K562 (cell line): ENCODE measurements around the gene IL4I1. TPM values are rescaled to one million over a fixed set of nuclear protein-coding genes. Genes with fewer than 3 reads are reported as not detected.

Experiments used
- CAMTA2 ChIP-seq: fragments of 250-450 bp; sonication (Bioruptor Pico); conservative IDR thresholded peaks from 2 replicates; pipeline ENCODE4 v1.5.1; 2022
- DNMT1 ChIP-seq: fragments of 450-650 bp; IDR thresholded peaks from 2 replicates; pipeline ENCODE4 v1.6.1; 2016; ENCODE audit warnings: antibody characterized with exemption, mild to moderate bottlenecking
- ESRRA ChIP-seq: fragments of 450-650 bp; IDR thresholded peaks from 2 replicates; pipeline ENCODE4 v1.6.1; 2014; ENCODE audit warnings: low read depth, mild to moderate bottlenecking, moderate library complexity, borderline replicate concordance
- GABPA ChIP-seq: fragments of 200-800 bp; sonication (Bioruptor generic); conservative IDR thresholded peaks from 2 replicates; pipeline ENCODE4 v1.6.1; 2016; ENCODE audit warnings: low read depth, missing genetic modification characterization, missing compliant biosample characterization
- OTX1 ChIP-seq: fragments of 450-650 bp; formaldehyde crosslinking; IDR thresholded peaks from 2 replicates; pipeline ENCODE4 v1.4.0; 2022; ENCODE audit warnings: mild to moderate bottlenecking
- RAD21 ChIP-seq, 2 experiments: fragments of 250-450 bp in 1 of 2; fragments of 450-650 bp in 1 of 2; sonication (Bioruptor Pico) in 1 of 2; formaldehyde crosslinking in 1 of 2; IDR thresholded peaks in 1 of 2; conservative IDR thresholded peaks in 1 of 2; 2 replicates each; pipeline versions ENCODE4 v1.4.0 to v1.8.0; 2020 to 2022; ENCODE audit warnings: mild to moderate bottlenecking in 2 of 2, moderate library complexity in 1 of 2
- SMC3 ChIP-seq: conservative IDR thresholded peaks from 2 replicates; pipeline ENCODE4 v1.6.1; 2011; ENCODE audit warnings: low read depth, low read length, improper control_type of control experiment; ENCODE audit not compliant: insufficient read depth
- SREBF2 ChIP-seq: sonication (generic); formaldehyde crosslinking; IDR thresholded peaks from 2 replicates; pipeline ENCODE4 v1.4.0; 2020; ENCODE audit warnings: mild to moderate bottlenecking, missing genetic modification reagents
- TGIF2 ChIP-seq: sonication (generic); formaldehyde crosslinking; IDR thresholded peaks from 2 replicates; pipeline ENCODE4 v1.8.1; 2022; ENCODE audit warnings: mild to moderate bottlenecking, missing genetic modification reagents, moderate library complexity
- ZBTB8A ChIP-seq: fragments of 450-650 bp; IDR thresholded peaks from 2 replicates; pipeline ENCODE4 v1.6.1; 2018; ENCODE audit warnings: mild to moderate bottlenecking, moderate library complexity; ENCODE audit not compliant: partially characterized antibody
- polyA plus RNA-seq, 8 experiments: library from polyadenylated mRNA; depleted of rRNA in 4 of 8; stranded (reverse) in 5 of 8; unstranded in 3 of 8; fragments of >200 nt; fragmentation: Nextera tagmentation in 2 of 8; fragmentation: Illumina TruSeq in 1 of 8; extraction: Ambion mirVana in 2 of 8; extraction: Trizol in 1 of 8; gene quantifications; 2 replicates each; pipeline versions ENCODE4 v1.2.1 to v1.2.3, GENCODE V29; 2011 to 2014; ENCODE audit warnings: inconsistent platforms in 1 of 8, missing spikeins in 1 of 8
- total RNA-seq, 7 experiments: library from RNA; depleted of rRNA in 6 of 7; stranded (reverse); fragments of >200 nt in 6 of 7; fragmentation: Illumina TruSeq in 2 of 7; extraction: Trizol in 2 of 7; gene quantifications; 2 replicates each; pipeline versions ENCODE4 v1.2.1 to v1.2.3, GENCODE V29; 2011 to 2021; ENCODE audit warnings: low replicate concordance in 1 of 7
- TF ChIP-seq, protein P1 (sequence below): fragments of 450-650 bp; conservative IDR thresholded peaks from 2 replicates; pipeline ENCODE4 v1.6.1; 2016; ENCODE audit warnings: missing genetic modification characterization, low read depth, mild to moderate bottlenecking, missing compliant biosample characterization, moderate library complexity
- TF ChIP-seq, protein P2 (sequence below): fragments of 150-350 bp; IDR thresholded peaks from 2 replicates; pipeline ENCODE4 v1.6.1; 2014; ENCODE audit warnings: low read depth, mild to moderate bottlenecking, low read length, borderline replicate concordance
- TF ChIP-seq, protein P3 (sequence below), 3 experiments: fragments of 200-800 bp in 1 of 3; sonication (Bioruptor generic) in 1 of 3; sonication (generic) in 1 of 3; formaldehyde crosslinking in 1 of 3; IDR thresholded peaks; 2 replicates each; pipeline versions ENCODE4 v1.6.1 to v1.8.0; 2016 to 2022; ENCODE audit warnings: mild to moderate bottlenecking in 2 of 3, missing compliant biosample characterization in 2 of 3, missing genetic modification characterization in 2 of 3, missing genetic modification reagents in 1 of 3
- TF ChIP-seq, protein P4 (sequence below): fragments of 250-450 bp; sonication (Bioruptor Pico); IDR thresholded peaks from 2 replicates; pipeline ENCODE4 v1.5.0; 2020; ENCODE audit warnings: mild to moderate bottlenecking
- TF ChIP-seq, protein P5 (sequence below): sonication (generic); formaldehyde crosslinking; IDR thresholded peaks from 2 replicates; pipeline ENCODE4 v1.8.0; 2022; ENCODE audit warnings: mild to moderate bottlenecking, missing genetic modification reagents, borderline replicate concordance

The IL4I1 gene
- total and polyA plus RNA-seq, 9 of the 15 experiments (the other 6 are each of a cell fraction or from before 2014, with no cell fraction given): 0.06 to 0.95 (median 0.43) TPM; not detected in 2

DNA sequence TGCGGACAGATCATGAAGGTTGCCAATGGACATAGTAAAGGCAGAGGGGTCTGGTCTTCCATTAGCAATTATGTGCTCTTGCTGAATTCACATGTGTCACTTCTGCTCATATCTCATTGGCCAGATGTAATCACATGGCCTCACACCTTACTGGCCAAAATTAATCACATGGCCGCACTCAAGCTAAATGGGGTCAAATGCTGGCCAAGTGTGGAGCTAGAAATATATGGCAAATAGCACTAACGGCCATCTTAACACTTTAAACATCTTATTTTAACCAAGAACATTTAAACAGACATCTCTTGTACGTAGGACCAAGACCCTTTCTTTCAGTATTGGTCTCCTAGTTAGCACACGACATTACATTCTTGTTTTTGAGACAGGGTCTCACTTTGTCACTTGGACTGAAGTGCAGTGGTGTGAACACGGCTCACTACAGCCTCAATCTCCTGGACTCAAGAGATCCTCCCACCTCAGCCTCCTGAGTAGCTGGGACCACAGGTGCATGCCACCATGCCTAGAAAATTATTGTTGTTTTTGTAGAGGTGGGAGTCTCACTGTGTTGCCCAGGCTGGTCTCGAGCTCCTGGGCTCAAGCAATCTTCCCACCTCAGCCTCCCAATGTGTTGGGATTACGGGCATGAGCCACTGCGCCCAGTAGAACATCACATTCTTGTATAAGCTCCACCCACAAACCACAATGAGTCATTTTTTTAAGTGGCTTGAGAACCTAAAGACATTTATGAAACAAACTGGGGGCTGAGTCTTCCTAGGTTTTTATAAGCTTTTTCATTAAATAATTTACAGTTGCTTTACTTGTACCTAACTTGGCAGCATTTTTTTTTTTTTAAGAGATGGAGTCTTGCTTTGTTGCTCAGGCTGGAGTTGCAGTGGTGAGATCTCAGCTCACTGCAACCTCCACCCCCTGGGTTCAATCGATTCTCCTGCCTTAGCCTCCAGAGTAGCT, 48.7 kb downstream of the IL4I1 start (continued):
- TF ChIP-seq GABPA (no peak), OTX1 (no peak), SMC3 (no peak), DNMT1 (no peak), SREBF2 (no peak), CAMTA2 (CRISPR knock-in tag) (no peak), ESRRA (peak; percentile 85; the same call in 1 of the 2 replicates), ZBTB8A (no peak), TGIF2 (CRISPR knock-in tag) (no peak), RAD21 (CRISPR knock-in tag; conservative IDR thresholded peaks at IDR 0.05 in 1 of 2, IDR thresholded peaks at IDR 0.05 in 1 of 2) (no peak)
- TF ChIP-seq, protein P1, sequence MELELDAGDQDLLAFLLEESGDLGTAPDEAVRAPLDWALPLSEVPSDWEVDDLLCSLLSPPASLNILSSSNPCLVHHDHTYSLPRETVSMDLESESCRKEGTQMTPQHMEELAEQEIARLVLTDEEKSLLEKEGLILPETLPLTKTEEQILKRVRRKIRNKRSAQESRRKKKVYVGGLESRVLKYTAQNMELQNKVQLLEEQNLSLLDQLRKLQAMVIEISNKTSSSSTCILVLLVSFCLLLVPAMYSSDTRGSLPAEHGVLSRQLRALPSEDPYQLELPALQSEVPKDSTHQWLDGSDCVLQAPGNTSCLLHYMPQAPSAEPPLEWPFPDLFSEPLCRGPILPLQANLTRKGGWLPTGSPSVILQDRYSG (tag): no peak
- TF ChIP-seq, protein P2, sequence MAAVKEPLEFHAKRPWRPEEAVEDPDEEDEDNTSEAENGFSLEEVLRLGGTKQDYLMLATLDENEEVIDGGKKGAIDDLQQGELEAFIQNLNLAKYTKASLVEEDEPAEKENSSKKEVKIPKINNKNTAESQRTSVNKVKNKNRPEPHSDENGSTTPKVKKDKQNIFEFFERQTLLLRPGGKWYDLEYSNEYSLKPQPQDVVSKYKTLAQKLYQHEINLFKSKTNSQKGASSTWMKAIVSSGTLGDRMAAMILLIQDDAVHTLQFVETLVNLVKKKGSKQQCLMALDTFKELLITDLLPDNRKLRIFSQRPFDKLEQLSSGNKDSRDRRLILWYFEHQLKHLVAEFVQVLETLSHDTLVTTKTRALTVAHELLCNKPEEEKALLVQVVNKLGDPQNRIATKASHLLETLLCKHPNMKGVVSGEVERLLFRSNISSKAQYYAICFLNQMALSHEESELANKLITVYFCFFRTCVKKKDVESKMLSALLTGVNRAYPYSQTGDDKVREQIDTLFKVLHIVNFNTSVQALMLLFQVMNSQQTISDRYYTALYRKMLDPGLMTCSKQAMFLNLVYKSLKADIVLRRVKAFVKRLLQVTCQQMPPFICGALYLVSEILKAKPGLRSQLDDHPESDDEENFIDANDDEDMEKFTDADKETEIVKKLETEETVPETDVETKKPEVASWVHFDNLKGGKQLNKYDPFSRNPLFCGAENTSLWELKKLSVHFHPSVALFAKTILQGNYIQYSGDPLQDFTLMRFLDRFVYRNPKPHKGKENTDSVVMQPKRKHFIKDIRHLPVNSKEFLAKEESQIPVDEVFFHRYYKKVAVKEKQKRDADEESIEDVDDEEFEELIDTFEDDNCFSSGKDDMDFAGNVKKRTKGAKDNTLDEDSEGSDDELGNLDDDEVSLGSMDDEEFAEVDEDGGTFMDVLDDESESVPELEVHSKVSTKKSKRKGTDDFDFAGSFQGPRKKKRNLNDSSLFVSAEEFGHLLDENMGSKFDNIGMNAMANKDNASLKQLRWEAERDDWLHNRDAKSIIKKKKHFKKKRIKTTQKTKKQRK: no peak
- TF ChIP-seq, protein P3, sequence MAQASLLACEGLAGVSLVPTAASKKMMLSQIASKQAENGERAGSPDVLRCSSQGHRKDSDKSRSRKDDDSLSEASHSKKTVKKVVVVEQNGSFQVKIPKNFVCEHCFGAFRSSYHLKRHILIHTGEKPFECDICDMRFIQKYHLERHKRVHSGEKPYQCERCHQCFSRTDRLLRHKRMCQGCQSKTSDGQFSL (CRISPR knock-in tag; IDR thresholded peaks at IDR 0.05): no peak
- TF ChIP-seq, protein P3 (tag; IDR thresholded peaks at IDR 0.05): no peak
- TF ChIP-seq, protein P4, sequence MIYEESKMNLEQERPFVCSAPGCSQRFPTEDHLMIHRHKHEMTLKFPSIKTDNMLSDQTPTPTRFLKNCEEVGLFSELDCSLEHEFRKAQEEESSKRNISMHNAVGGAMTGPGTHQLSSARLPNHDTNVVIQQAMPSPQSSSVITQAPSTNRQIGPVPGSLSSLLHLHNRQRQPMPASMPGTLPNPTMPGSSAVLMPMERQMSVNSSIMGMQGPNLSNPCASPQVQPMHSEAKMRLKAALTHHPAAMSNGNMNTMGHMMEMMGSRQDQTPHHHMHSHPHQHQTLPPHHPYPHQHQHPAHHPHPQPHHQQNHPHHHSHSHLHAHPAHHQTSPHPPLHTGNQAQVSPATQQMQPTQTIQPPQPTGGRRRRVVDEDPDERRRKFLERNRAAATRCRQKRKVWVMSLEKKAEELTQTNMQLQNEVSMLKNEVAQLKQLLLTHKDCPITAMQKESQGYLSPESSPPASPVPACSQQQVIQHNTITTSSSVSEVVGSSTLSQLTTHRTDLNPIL (CRISPR knock-in tag): no peak
- TF ChIP-seq, protein P5, sequence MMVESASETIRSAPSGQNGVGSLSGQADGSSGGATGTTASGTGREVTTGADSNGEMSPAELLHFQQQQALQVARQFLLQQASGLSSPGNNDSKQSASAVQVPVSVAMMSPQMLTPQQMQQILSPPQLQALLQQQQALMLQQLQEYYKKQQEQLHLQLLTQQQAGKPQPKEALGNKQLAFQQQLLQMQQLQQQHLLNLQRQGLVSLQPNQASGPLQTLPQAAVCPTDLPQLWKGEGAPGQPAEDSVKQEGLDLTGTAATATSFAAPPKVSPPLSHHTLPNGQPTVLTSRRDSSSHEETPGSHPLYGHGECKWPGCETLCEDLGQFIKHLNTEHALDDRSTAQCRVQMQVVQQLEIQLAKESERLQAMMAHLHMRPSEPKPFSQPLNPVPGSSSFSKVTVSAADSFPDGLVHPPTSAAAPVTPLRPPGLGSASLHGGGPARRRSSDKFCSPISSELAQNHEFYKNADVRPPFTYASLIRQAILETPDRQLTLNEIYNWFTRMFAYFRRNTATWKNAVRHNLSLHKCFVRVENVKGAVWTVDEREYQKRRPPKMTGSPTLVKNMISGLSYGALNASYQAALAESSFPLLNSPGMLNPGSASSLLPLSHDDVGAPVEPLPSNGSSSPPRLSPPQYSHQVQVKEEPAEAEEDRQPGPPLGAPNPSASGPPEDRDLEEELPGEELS (CRISPR knock-in tag): no peak
